HG02870 (cell line): ENCODE measurements around the gene GLIS1.

Experiments used
- ATAC-seq: cut with Tn5 transposase; IDR thresholded peaks from one replicate; pipeline ENCODE4 v1.9.1; 2021; ENCODE audit warnings: mild to moderate bottlenecking, moderate library complexity; ENCODE audit not compliant: unreplicated experiment

Gene GLIS1

GRCh38 chr1:53458634-53459033, 280.3 kb downstream of the GLIS1 start:
- ATAC-seq: no peak
